Astrocyte of the spinal cord (primary cell): ENCODE results near the gene AP3D1.

Source experiments
- DNase-seq: peaks from one replicate; pipeline ENCODE4 v3.0.0; 2011; ENCODE audit warnings: low read depth, low spot score
- H3K4me3 ChIP-seq: 2 replicates; pipeline ENCODE4 v1.5.1; 2011; ENCODE audit warnings: low read depth, mild to moderate bottlenecking, low read length, moderate library complexity
- CTCF ChIP-seq: IDR thresholded peaks from 2 replicates; pipeline ENCODE4 v1.5.1; 2012; ENCODE audit warnings: low read depth, mild to moderate bottlenecking, low read length, inconsistent platforms
- in situ Hi-C: cut with HindIII; loops from 2 replicates; pipeline ENCODE4 v1.10.0; 2017; ENCODE audit warnings: low sequenced_read_pairs

The AP3D1 gene

GRCh38 chr19:2184422-2184975, 33.1 kb upstream of the AP3D1 start:
- no peak for DNase-seq
- in situ Hi-C loops: no loop called here
- TF ChIP-seq CTCF: no peak
- no peak overlapping the region for H3K4me3 ChIP-seq

- TF ChIP-seq CTCF: no peak
- in situ Hi-C loops: no loop called here
- no peak for DNase-seq
- no peak overlapping the region for H3K4me3 ChIP-seq
Measured at GRCh38 chr19:2181633-2181997, 30.2 kb upstream of the AP3D1 start.

GRCh38 chr19:2180881-2181632, 29.7 kb upstream of the AP3D1 start:
- TF ChIP-seq CTCF: no peak
- in situ Hi-C loops: no loop called here
- no peak for DNase-seq
- H3K4me3 ChIP-seq: no peak overlapping the region

GRCh38 chr19:2180114-2180513, 28.7 kb upstream of the AP3D1 start:
- TF ChIP-seq CTCF: no peak
- DNase-seq: no peak
- in situ Hi-C loops: no loop called here
- no peak overlapping the region for H3K4me3 ChIP-seq

- no peak for TF ChIP-seq CTCF
- in situ Hi-C loops: no loop called here
- no peak for DNase-seq
- H3K4me3 ChIP-seq: no peak overlapping the region
Measured at GRCh38 chr19:2179095-2179494, 27.7 kb upstream of the AP3D1 start.

- no peak for DNase-seq
- TF ChIP-seq CTCF: no peak
- in situ Hi-C loops: no loop called here
- no peak overlapping the region for H3K4me3 ChIP-seq
Measured at GRCh38 chr19:2176337-2176994, 25.1 kb upstream of the AP3D1 start.
